ENCODE measurements around the gene DYSF.

DYSF gene

GRCh38 chr2:71513721-71514120, 60.4 kb downstream of the DYSF start:
- no peak overlapping the region for H3K27ac ChIP-seq (ENCODE audit: low read length)

GRCh38 chr2:71516253-71516888, 63.0 kb downstream of the DYSF start:
- H3K36me3 ChIP-seq (replicated peaks; ENCODE audit: insufficient read depth, low read length) = no peaks in the 10 kb centered on the region
- DNase-seq = no peak
- H3K9me2 ChIP-seq (replicated peaks; ENCODE audit: insufficient read depth, low read length) = no peaks in the 10 kb centered on the region
- H3K27me3 ChIP-seq (replicated peaks; ENCODE audit: insufficient read depth, low read length) = no peaks in the 10 kb centered on the region
- H3K79me2 ChIP-seq (ENCODE audit: low read length) = no peaks in the 10 kb centered on the region
- TF ChIP-seq EZH2phosphoT487 (IDR thresholded peaks at IDR 0.05; ENCODE audit: low read length) (no peak), CTCF (IDR thresholded peaks at IDR 0.05; ENCODE audit: low read length) (no peak), EZH2 (optimal IDR thresholded peaks at IDR 0.05; ENCODE audit: low read depth, low read length) (no peak)
- no peaks in the 10 kb centered on the region for H4K20me1 ChIP-seq (ENCODE audit: insufficient read depth, low read length)
- H3K27ac ChIP-seq (ENCODE audit: low read length) = no peak overlapping the region
- no peaks in the 10 kb centered on the region for H3K4me1 ChIP-seq (ENCODE audit: low read length)
- no peak overlapping the region for H3K4me3 ChIP-seq (ENCODE audit: low read length)
- H2AFZ ChIP-seq (ENCODE audit: low read length) = no peak overlapping the region
- no peak overlapping the region for H3K4me2 ChIP-seq (ENCODE audit: low read depth, low read length)
- no peak overlapping the region for H3K9ac ChIP-seq (ENCODE audit: low read length)
- H3F3A ChIP-seq (ENCODE audit: insufficient read depth, low read length) = no peaks in the 10 kb centered on the region
- H3K9me3 ChIP-seq (replicated peaks; ENCODE audit: insufficient read depth, low read length) = no peaks in the 10 kb centered on the region

More at GRCh38 chr2:71513721-71514120, 60.4 kb downstream of the DYSF start:
- Histone ChIP-seq H2AFZ (ENCODE audit: low read length) (no peak overlapping the region), H3K9me3 (replicated peaks; ENCODE audit: insufficient read depth, low read length) (no peaks in the 10 kb centered on the region), H3K4me3 (ENCODE audit: low read length) (no peak overlapping the region), H3K9me2 (replicated peaks; ENCODE audit: insufficient read depth, low read length) (no peaks in the 10 kb centered on the region), H3K27me3 (replicated peaks; ENCODE audit: insufficient read depth, low read length) (no peaks in the 10 kb centered on the region), H3K79me2 (ENCODE audit: low read length) (no peaks in the 10 kb centered on the region), H3K36me3 (replicated peaks; ENCODE audit: insufficient read depth, low read length) (no peaks in the 10 kb centered on the region), H3K9ac (ENCODE audit: low read length) (no peak overlapping the region), H3K4me2 (ENCODE audit: low read depth, low read length) (no peak overlapping the region), H4K20me1 (ENCODE audit: insufficient read depth, low read length) (no peaks in the 10 kb centered on the region), H3F3A (ENCODE audit: insufficient read depth, low read length) (no peaks in the 10 kb centered on the region), H3K4me1 (ENCODE audit: low read length) (no peaks in the 10 kb centered on the region)
- no peak for TF ChIP-seq CTCF (IDR thresholded peaks at IDR 0.05; ENCODE audit: low read length)
- no peak for TF ChIP-seq EZH2phosphoT487 (IDR thresholded peaks at IDR 0.05; ENCODE audit: low read length)
- TF ChIP-seq EZH2 (optimal IDR thresholded peaks at IDR 0.05; ENCODE audit: low read depth, low read length) = no peak
- no peak for DNase-seq

GRCh38 chr2:71517851-71518250, 64.5 kb downstream of the DYSF start:
- Histone ChIP-seq H3K9ac (ENCODE audit: low read length) (no peak overlapping the region), H3K9me3 (replicated peaks; ENCODE audit: insufficient read depth, low read length) (no peaks in the 10 kb centered on the region), H3K27ac (ENCODE audit: low read length) (no peak overlapping the region), H3K27me3 (replicated peaks; ENCODE audit: insufficient read depth, low read length) (no peaks in the 10 kb centered on the region), H3K4me3 (ENCODE audit: low read length) (no peak overlapping the region), H3K9me2 (replicated peaks; ENCODE audit: insufficient read depth, low read length) (no peaks in the 10 kb centered on the region), H4K20me1 (ENCODE audit: insufficient read depth, low read length) (no peaks in the 10 kb centered on the region), H3F3A (ENCODE audit: insufficient read depth, low read length) (no peaks in the 10 kb centered on the region), H2AFZ (ENCODE audit: low read length) (no peak overlapping the region), H3K79me2 (ENCODE audit: low read length) (no peaks in the 10 kb centered on the region), H3K4me1 (ENCODE audit: low read length) (no peaks in the 10 kb centered on the region), H3K4me2 (ENCODE audit: low read depth, low read length) (no peak overlapping the region), H3K36me3 (replicated peaks; ENCODE audit: insufficient read depth, low read length) (no peaks in the 10 kb centered on the region)
- no peak for DNase-seq
- TF ChIP-seq EZH2phosphoT487 (IDR thresholded peaks at IDR 0.05; ENCODE audit: low read length) = no peak
- TF ChIP-seq EZH2 (optimal IDR thresholded peaks at IDR 0.05; ENCODE audit: low read depth, low read length) = no peak
- no peak for TF ChIP-seq CTCF (IDR thresholded peaks at IDR 0.05; ENCODE audit: low read length)
